ENCODE measurements around the gene PRKN. TPM values are rescaled to one million over a fixed set of nuclear protein-coding genes. Genes with fewer than 3 reads are reported as not detected.
A peak's percentile ranks its signal among the peaks of the same experiment; 100 is the strongest.

Gene PRKN
- total RNA-seq, 1 donor from 2014 or later = 5.1 TPM

DNA sequence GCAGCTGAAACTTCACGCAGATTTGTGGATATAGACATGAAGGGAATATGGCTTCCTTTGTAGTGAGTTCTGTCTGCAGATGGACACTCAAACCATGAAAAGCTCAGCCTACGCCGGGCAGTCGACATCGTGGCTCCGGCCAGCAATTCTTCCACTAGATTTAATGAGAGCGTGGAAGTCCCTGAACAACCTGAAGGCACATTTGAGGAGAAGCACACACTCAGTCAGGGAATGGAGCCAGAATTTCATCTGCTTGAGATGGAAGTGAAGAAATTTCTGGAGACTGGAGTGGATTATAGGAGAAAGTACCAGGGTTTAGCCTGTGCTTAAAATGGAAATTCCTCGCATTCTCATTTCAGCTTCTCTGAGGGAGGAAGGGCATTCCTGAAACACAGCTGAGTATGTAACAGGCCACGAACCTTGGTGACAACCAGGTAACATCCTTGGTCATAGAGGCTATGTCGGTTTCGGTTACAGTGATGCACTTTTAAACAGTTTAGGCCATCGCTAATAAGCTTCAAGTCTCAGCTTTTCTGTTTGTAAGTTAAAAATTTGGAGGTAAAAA lies 1373.2 kb downstream of the PRKN start:
- Mint-ChIP-seq H3K27me3 (ENCODE audit: unreplicated experiment) (peaks cover 1% of the 10 kb centered on the region), H3K36me3 (ENCODE audit: low read depth, unreplicated experiment) (no peaks in the 10 kb centered on the region), H3K4me3 (ENCODE audit: unreplicated experiment) (no peak overlapping the region), H3K4me1 (ENCODE audit: unreplicated experiment) (peaks cover 4% of the 10 kb centered on the region), H3K9me3 (ENCODE audit: unreplicated experiment) (no peaks in the 10 kb centered on the region), H3K27ac (ENCODE audit: unreplicated experiment) (no peak overlapping the region)
- TF ChIP-seq, protein P1, sequence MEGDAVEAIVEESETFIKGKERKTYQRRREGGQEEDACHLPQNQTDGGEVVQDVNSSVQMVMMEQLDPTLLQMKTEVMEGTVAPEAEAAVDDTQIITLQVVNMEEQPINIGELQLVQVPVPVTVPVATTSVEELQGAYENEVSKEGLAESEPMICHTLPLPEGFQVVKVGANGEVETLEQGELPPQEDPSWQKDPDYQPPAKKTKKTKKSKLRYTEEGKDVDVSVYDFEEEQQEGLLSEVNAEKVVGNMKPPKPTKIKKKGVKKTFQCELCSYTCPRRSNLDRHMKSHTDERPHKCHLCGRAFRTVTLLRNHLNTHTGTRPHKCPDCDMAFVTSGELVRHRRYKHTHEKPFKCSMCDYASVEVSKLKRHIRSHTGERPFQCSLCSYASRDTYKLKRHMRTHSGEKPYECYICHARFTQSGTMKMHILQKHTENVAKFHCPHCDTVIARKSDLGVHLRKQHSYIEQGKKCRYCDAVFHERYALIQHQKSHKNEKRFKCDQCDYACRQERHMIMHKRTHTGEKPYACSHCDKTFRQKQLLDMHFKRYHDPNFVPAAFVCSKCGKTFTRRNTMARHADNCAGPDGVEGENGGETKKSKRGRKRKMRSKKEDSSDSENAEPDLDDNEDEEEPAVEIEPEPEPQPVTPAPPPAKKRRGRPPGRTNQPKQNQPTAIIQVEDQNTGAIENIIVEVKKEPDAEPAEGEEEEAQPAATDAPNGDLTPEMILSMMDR (IDR thresholded peaks at IDR 0.05; ENCODE audit: unreplicated experiment) = no peak
- DNase-seq (ENCODE audit: low spot score) = no peak

DNA sequence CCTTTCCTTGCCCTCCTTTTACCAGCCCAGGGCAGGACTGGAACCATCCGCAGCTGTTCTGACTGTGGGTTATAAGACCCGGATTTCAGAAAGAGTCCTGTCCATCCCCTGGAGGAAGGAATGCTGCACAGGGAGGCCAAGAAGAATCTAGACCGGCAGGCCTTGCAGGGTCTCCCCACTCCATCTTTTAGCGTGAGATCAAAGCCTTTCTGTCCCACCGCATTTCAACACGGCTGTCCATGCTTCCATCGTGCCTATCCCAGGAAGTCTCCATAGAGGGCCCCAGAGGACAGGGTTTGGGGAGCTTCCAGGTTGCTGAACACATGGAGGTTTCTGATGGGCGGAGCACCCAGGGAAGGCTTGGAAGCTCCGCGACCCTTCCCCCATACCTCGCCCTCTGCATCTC lies 1374.4 kb downstream of the PRKN start:
- DNase-seq (ENCODE audit: low spot score) = peak; percentile 31
- TF ChIP-seq, protein P1 (IDR thresholded peaks at IDR 0.05; ENCODE audit: unreplicated experiment) = no peak
- H3K4me3 Mint-ChIP-seq (ENCODE audit: unreplicated experiment) = no peak overlapping the region
- peaks cover 4% of the 10 kb centered on the region for H3K4me1 Mint-ChIP-seq (ENCODE audit: unreplicated experiment)
- peaks cover 1% of the 10 kb centered on the region for H3K27me3 Mint-ChIP-seq (ENCODE audit: unreplicated experiment)
- no peak overlapping the region for H3K27ac Mint-ChIP-seq (ENCODE audit: unreplicated experiment)
- H3K9me3 Mint-ChIP-seq (ENCODE audit: unreplicated experiment) = no peaks in the 10 kb centered on the region
- H3K36me3 Mint-ChIP-seq (ENCODE audit: low read depth, unreplicated experiment) = no peaks in the 10 kb centered on the region

DNA sequence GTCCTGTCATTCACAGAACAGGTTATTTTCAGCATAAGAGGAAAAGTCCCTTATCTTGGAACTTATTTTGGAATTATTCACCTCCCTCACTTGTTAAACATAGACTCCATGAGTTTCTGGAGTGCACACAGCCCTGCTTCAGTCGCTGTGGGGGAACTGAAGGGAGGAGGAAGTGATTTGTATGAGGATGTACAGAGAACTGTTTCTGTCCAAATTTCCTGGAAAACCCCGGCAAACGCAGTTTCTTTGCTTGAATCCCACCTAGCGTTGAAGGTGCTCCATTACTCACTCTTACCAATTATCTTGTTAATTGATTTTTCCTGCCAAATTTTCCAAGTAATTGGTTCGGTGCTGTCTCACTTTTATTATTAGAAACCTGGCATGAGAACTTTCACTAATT lies 1375.7 kb downstream of the PRKN start:
- Mint-ChIP-seq H3K9me3 (ENCODE audit: unreplicated experiment) (no peaks in the 10 kb centered on the region), H3K27ac (ENCODE audit: unreplicated experiment) (no peak overlapping the region), H3K4me1 (ENCODE audit: unreplicated experiment) (peaks cover 4% of the 10 kb centered on the region), H3K36me3 (ENCODE audit: low read depth, unreplicated experiment) (no peaks in the 10 kb centered on the region), H3K27me3 (ENCODE audit: unreplicated experiment) (peaks cover 1% of the 10 kb centered on the region), H3K4me3 (ENCODE audit: unreplicated experiment) (no peak overlapping the region)
- no peak for DNase-seq (ENCODE audit: low spot score)
- TF ChIP-seq, protein P1 (IDR thresholded peaks at IDR 0.05; ENCODE audit: unreplicated experiment) = no peak

DNA sequence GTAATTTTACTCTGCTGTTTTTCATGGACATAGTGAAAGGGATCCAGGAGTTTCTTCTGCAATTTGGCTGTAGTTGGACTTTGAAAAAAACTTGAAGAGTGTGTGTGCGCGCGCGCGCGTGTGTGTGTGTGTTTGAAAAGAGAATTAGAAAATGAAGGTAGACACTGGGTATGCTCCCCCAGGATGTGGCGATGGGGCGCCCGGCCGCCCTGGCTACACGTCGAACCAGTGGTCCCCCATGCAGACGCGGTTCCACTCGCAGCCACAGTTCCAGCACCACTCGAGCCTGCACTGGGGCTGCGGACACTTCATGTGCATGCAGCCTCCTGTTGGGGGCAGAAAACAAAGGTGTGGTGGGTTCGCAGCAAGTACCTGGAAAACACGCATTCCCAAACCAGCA lies 1377.7 kb downstream of the PRKN start:
- Mint-ChIP-seq H3K27ac (ENCODE audit: unreplicated experiment) (no peak overlapping the region), H3K27me3 (ENCODE audit: unreplicated experiment) (peaks cover 1% of the 10 kb centered on the region), H3K36me3 (ENCODE audit: low read depth, unreplicated experiment) (no peaks in the 10 kb centered on the region), H3K4me3 (ENCODE audit: unreplicated experiment) (no peak overlapping the region), H3K4me1 (ENCODE audit: unreplicated experiment) (no peaks in the 10 kb centered on the region), H3K9me3 (ENCODE audit: unreplicated experiment) (no peaks in the 10 kb centered on the region)
- DNase-seq (ENCODE audit: low spot score) = no peak
- TF ChIP-seq, protein P1 (IDR thresholded peaks at IDR 0.05; ENCODE audit: unreplicated experiment) = no peak

DNA sequence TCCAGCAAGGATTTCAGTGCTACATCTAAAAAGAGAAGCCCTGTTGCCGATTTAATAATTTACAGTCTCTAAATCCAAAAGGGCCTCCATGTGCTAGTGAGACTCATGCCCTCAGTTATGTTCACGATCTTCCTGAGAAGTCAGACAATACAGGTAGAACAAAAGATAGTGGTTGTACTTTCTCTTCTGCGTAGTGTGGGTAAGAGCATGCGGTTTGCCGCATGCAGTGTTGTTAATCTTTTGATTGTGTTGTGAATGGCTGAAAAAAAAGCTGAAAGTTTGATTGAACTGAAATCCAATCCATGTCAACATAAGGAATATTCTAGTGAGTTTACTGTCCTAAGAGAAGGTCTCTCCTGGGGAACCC lies 1379.0 kb downstream of the PRKN start:
- H3K9me3 Mint-ChIP-seq (ENCODE audit: unreplicated experiment) = no peaks in the 10 kb centered on the region
- H3K36me3 Mint-ChIP-seq (ENCODE audit: low read depth, unreplicated experiment) = no peaks in the 10 kb centered on the region
- no peaks in the 10 kb centered on the region for H3K4me1 Mint-ChIP-seq (ENCODE audit: unreplicated experiment)
- DNase-seq (ENCODE audit: low spot score) = no peak
- H3K27ac Mint-ChIP-seq (ENCODE audit: unreplicated experiment) = no peak overlapping the region
- peaks cover 1% of the 10 kb centered on the region for H3K27me3 Mint-ChIP-seq (ENCODE audit: unreplicated experiment)
- H3K4me3 Mint-ChIP-seq (ENCODE audit: unreplicated experiment) = no peak overlapping the region
- TF ChIP-seq, protein P1 (IDR thresholded peaks at IDR 0.05; ENCODE audit: unreplicated experiment) = no peak
